Heart left ventricle (tissue), 16 donors: ENCODE measurements around the gene FUCA1. TPM values are rescaled to one million over a fixed set of nuclear protein-coding genes. Genes with fewer than 3 reads are reported as not detected.

Experiments used
- ATAC-seq, 4 donors: fragments of 200-7000 bp; cut with Tn5 transposase; one replicate each; pipeline ENCODE4 v1.9.1; 2020 to 2022; ENCODE audit warnings: moderate library complexity in 4 of 4, mild to moderate bottlenecking in 3 of 4, moderate number of reproducible peaks in 1 of 4
- DNase-seq, 5 donors: peaks; one replicate each; pipeline ENCODE4 v3.0.0-alpha.2; 2020
- H3K27ac ChIP-seq, 12 donors: fragments of 200-600 bp; sonication (generic) in 4 of 12; one replicate each; pipeline versions ENCODE4 v1.5.0 to v1.8.0; 2016 to 2022; ENCODE audit warnings: mild to moderate bottlenecking in 2 of 12
- H3K27me3 ChIP-seq, 9 donors: fragments of 200-600 bp; sonication (generic) in 2 of 9; one replicate each; pipeline versions ENCODE4 v1.5.1 to v1.8.0; 2016 to 2022; ENCODE audit warnings: mild to moderate bottlenecking in 3 of 9
- H3K36me3 ChIP-seq, 9 donors: fragments of 200-600 bp; sonication (generic) in 2 of 9; one replicate each; pipeline versions ENCODE4 v1.5.0 to v1.8.0; 2018 to 2022; ENCODE audit warnings: mild to moderate bottlenecking in 2 of 9
- H3K4me1 ChIP-seq, 12 donors: fragments of 200-600 bp; sonication (generic) in 4 of 12; one replicate each; pipeline versions ENCODE4 v1.5.0 to v1.8.0; 2016 to 2022; ENCODE audit warnings: mild to moderate bottlenecking in 3 of 12
- H3K4me3 ChIP-seq, 12 donors: fragments of 200-600 bp; sonication (generic) in 4 of 12; one replicate each; pipeline versions ENCODE4 v1.5.0 to v1.8.0; 2017 to 2022; ENCODE audit warnings: mild to moderate bottlenecking in 9 of 12, moderate library complexity in 4 of 12
- H3K9me3 ChIP-seq, 12 donors: fragments of 200-600 bp; sonication (generic) in 4 of 12; one replicate each; pipeline versions ENCODE4 v1.5.0 to v1.8.0; 2016 to 2022; ENCODE audit warnings: mild to moderate bottlenecking in 1 of 12
- POLR2A ChIP-seq, 2 donors: fragments of 450-650 bp; IDR thresholded peaks; one replicate each; pipeline ENCODE4 v1.6.1; 2017; ENCODE audit warnings: antibody characterized with exemption in 2 of 2, mild to moderate bottlenecking in 2 of 2, moderate library complexity in 2 of 2
- WGBS, 4 donors: extraction: QIAGEN DNeasy Blood & Tissue Kit in 2 of 4; methylation state at CpG; one replicate each; pipeline versions ENCODE4 v1.1.5 to v1.1.7; 2013 to 2018; 5-methylcytosine and 5-hydroxymethylcytosine counted together
- intact Hi-C, 10 donors: fragments of 100-400 bp; cut with DNase I; formaldehyde crosslinking; loops; one replicate each; pipeline versions ENCODE4 v1.11.1 to v1.14.2; 2022
- polyA plus RNA-seq, 2 donors: library from polyadenylated mRNA; stranded (reverse); fragments of 200-250 nt; gene quantifications; one replicate each; pipeline ENCODE4 v1.2.3, GENCODE V29; 2013
- total RNA-seq, 9 donors: library from RNA; depleted of rRNA in 2 of 9; stranded (reverse); fragments of >200 nt in 2 of 9; fragmentation: NEBNext Ultra II Directional in 3 of 9; extraction: Animal tissue kit (Norgen Biotek cat#: 25700) in 3 of 9; gene quantifications; one replicate each; pipeline versions ENCODE4 v1.1.0 to v1.2.4, GENCODE V29; 2016 to 2023
- TF ChIP-seq, protein P1 (sequence below), 12 donors: fragments of 200-600 bp; sonication (generic) in 4 of 12; IDR thresholded peaks; one replicate each; pipeline versions ENCODE4 v1.5.0 to v1.8.0; 2018 to 2022; ENCODE audit warnings: antibody characterized with exemption in 12 of 12, mild to moderate bottlenecking in 5 of 12
- donor health status: ischemic (EF 13 %, LVEDD 7.1; RV severe dilation, severe dysfunction).
- donor health status: healthy with polysubstance abuse.
- donor health status: DM: no; HTN: yes; CAD: no.
- donor health status: DM: no; HTN: no; CAD: no.
- donor health status: ischemic (EF 25% LVEDD 6.9; RV normal size, moderate dysfunction).
- donor health status: ischemic (EF 25% LVEDD 5.7; RV mildly dilated, moderate dysfunction).
- donor health status: healthy.
- donor health status: DM: yes; HTN: yes; CAD: no.
- donor health status: ischemic (EF 35%, LVEDD 5.7; RV mildly dilated, moderate dysfunction).
- donor health status: nonischemic (EF 11% LVEDD 7.7; RV severe dilation, severe dysfunction).
- donor health status: DM: yes; HTN: yes; CAD: no.
- donor health status: PGD.
- donor health status: ischemic (EF 29% LVEDD 5.4; RV normal size, mild dysfunction).
- donor health status: nonischemic (EF 23%, LVEDD 6.1; RV moderate dilation, normal function).

The FUCA1 gene
- total and polyA plus RNA-seq, 11 donors, result 10.6 to 54.2 (median 16.1) TPM

DNA sequence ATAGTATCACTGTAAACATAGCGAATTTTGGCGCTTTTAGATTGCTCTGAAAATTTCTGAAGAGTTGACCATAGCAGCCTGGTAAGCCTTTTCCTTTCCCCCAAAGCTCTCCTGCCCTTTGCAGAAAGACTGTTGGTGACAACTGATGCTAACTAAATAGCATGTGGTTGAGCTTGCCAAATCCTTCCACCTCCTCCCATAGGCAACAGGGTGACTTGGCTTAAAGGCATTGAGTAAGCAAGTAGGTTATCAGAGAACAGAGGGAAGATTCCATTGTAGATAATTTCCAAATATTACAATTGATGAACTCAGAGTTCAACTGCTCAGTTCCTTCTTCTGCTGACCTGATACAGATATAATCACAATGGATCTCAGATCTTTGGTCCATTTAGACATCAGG is 22.9 kb downstream of the FUCA1 start:
- WGBS, 4 donors, result 93 to 98% (median 95%) methylated on average over 2 of the region's 2 CpGs
- TF ChIP-seq, protein P1, sequence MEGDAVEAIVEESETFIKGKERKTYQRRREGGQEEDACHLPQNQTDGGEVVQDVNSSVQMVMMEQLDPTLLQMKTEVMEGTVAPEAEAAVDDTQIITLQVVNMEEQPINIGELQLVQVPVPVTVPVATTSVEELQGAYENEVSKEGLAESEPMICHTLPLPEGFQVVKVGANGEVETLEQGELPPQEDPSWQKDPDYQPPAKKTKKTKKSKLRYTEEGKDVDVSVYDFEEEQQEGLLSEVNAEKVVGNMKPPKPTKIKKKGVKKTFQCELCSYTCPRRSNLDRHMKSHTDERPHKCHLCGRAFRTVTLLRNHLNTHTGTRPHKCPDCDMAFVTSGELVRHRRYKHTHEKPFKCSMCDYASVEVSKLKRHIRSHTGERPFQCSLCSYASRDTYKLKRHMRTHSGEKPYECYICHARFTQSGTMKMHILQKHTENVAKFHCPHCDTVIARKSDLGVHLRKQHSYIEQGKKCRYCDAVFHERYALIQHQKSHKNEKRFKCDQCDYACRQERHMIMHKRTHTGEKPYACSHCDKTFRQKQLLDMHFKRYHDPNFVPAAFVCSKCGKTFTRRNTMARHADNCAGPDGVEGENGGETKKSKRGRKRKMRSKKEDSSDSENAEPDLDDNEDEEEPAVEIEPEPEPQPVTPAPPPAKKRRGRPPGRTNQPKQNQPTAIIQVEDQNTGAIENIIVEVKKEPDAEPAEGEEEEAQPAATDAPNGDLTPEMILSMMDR (IDR thresholded peaks at IDR 0.05), result no peak
- no peak for TF ChIP-seq POLR2A (IDR thresholded peaks at IDR 0.05)
- ATAC-seq, result no peak

DNA sequence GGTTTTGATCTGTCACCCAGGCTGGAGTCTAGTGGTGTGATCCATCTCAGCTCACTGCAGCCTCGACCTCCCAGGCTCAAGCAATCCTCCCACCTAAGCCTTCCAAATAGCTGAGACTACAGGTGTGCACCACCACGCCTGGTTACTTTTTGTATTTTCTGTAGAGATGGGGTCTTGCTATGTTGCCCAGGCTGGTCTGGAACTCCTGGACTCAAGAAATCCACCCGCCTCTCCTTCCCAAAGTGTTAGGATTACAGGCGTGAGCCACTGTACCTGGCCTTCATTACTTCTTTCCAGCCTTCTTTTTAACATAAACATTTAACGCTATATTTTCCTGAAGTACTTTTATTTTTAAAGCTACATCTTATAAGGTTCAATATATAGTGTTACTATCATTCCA is 24.4 kb downstream of the FUCA1 start:
- H3K27me3 ChIP-seq, result no peaks in the 10 kb centered on the region
- no peak overlapping the region for H3K4me3 ChIP-seq
- peaks cover 0 to 8% (median 0%) of the 10 kb centered on the region in 12 donors for H3K9me3 ChIP-seq
- intact Hi-C loops, result no loop called here
- H3K36me3 ChIP-seq, result peaks cover 0 to 50% (median 38%) of the 10 kb centered on the region in 9 donors
- TF ChIP-seq, protein P1 (IDR thresholded peaks at IDR 0.05), result no peak
- no peak for TF ChIP-seq POLR2A (IDR thresholded peaks at IDR 0.05)
- H3K4me1 ChIP-seq, result peaks cover 0 to 6% (median 3%) of the 10 kb centered on the region in 12 donors
- no peak overlapping the region for H3K27ac ChIP-seq
- WGBS, 4 donors, result 88 to 96% (median 94%) methylated on average over 5 of the region's 5 CpGs
- DNase-seq (no peak), ATAC-seq (no peak)

More for the DNA sequence above, 22.9 kb downstream of the FUCA1 start:
- no peak overlapping the region for H3K4me3 ChIP-seq
- DNase-seq, result no peak
- H3K36me3 ChIP-seq, result peaks cover 0 to 57% (median 38%) of the 10 kb centered on the region in 9 donors
- peaks cover 0 to 8% (median 0%) of the 10 kb centered on the region in 12 donors for H3K9me3 ChIP-seq
- no peak overlapping the region for H3K27ac ChIP-seq
- intact Hi-C loops, result no loop called here
- no peaks in the 10 kb centered on the region for H3K27me3 ChIP-seq
- H3K4me1 ChIP-seq, result peaks cover 0 to 9% (median 0%) of the 10 kb centered on the region in 12 donors

DNA sequence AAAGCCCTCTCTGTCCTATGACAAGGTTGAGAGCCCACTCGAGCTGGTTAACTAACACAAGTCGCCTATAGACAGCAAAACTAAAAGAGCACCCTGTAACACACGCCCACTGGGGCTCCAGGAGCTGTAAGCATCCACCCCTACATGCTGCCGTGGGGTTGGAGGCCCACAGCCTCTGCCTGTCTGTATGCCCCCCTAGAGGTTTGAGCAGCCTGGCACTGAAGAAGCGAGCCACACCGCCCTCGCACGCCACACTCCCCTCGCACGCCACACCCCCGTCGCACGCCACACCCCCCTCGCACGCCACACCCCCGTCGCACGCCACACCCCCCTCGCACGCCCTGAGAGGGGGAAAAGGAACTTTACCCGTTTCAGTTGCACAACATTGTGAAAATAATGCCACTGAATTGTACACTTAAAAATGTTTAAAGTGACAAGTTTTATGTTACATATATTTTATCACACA is 29.7 kb downstream of the FUCA1 start:
- H3K4me3 ChIP-seq, result peak overlapping the region in 10 of 12 donors; percentile 16 to 49 (median 40)
- H3K27ac ChIP-seq, result no peak overlapping the region
- WGBS, 4 donors, result 0 to 1% (median 0%) methylated on average over 13 to 21 of the region's 21 CpGs

DNA sequence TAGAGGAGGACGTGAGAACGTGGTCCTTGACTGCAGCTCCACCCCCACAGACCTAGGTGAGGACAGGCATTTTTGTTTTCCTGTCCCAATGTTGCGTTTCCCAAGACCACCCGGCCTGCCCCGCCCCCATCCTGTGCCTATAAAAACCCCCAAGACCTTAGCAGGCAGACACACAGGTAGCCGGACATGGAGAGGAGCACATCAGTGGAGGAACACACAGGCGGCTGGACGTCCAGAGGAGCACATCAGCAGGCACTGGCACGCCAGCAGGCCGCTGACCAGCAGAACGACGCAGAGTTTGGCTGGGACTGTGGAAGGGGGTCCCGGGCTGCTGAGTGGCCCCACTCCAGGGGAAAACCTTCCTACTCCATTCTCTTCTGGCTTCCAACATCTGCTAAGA is 30.2 kb downstream of the FUCA1 start:
- peak overlapping the region in 8 of 12 donors; percentile 34 to 49 (median 44) for H3K4me3 ChIP-seq
- peak in 1 of 4 donors; percentile 46 for ATAC-seq
- no peaks in the 10 kb centered on the region for H3K27me3 ChIP-seq
- H3K4me1 ChIP-seq, result peaks cover 0 to 12% (median 4%) of the 10 kb centered on the region in 12 donors
- DNase-seq, result peak in 1 of 5 donors; percentile 20
- no peaks in the 10 kb centered on the region for H3K9me3 ChIP-seq
- H3K27ac ChIP-seq, result no peak overlapping the region
- TF ChIP-seq, protein P1 (IDR thresholded peaks at IDR 0.05), result no peak
- TF ChIP-seq POLR2A (IDR thresholded peaks at IDR 0.05), result no peak
- intact Hi-C loops, result no loop called here
- WGBS, 4 donors, result 20 to 27% (median 25%) methylated on average over 13 of the region's 13 CpGs
- H3K36me3 ChIP-seq, result no peaks in the 10 kb centered on the region

More for the DNA sequence above, 29.7 kb downstream of the FUCA1 start:
- TF ChIP-seq, protein P1 (IDR thresholded peaks at IDR 0.05), result no peak
- TF ChIP-seq POLR2A (IDR thresholded peaks at IDR 0.05), result no peak
- intact Hi-C loops, result no loop called here
- peak; percentile 48 to 85 (median 64) for DNase-seq
- ATAC-seq, result peak; percentile 88 to 99 (median 98)
- Histone ChIP-seq H3K4me1 (peaks cover 0 to 12% (median 4%) of the 10 kb centered on the region in 12 donors), H3K9me3 (no peaks in the 10 kb centered on the region), H3K27me3 (no peaks in the 10 kb centered on the region), H3K36me3 (peaks cover 0 to under 1% (median 0%) of the 10 kb centered on the region in 9 donors)
